ENCODE results near the gene S100A13. TPM values are rescaled to one million over a fixed set of nuclear protein-coding genes. Genes with fewer than 3 reads are reported as not detected.

Gene S100A13
- total RNA-seq, 1 donor from 2014 or later, result 172 TPM

DNA sequence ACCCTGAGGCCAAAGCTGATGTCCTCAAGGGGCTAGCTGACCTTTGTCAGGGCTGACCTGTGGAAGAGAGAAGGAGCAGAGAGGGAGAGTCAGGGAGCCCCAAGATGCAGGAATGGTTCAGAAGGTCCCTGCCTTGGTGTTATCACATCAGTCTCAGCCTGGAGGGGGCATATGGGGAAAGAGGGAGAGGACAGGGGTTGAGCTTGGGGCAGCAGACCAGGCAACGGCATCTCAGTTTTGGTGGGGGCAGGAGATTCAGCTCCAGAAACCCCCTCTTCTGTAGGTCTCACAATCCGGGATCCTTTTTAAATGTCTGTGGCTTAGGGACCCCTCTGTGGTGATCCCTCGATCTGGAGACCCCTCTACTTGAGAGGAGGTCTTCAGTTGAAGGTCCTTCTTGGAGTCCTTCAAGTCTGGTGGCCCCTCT is 815 bp downstream of the S100A13 start:
- H3K27ac Mint-ChIP-seq (ENCODE audit: unreplicated experiment), result peak overlapping the region; percentile 99
- H3K36me3 Mint-ChIP-seq (ENCODE audit: low read depth, unreplicated experiment), result peaks cover 11% of the 10 kb centered on the region
- Histone ChIP-seq H3K4me3 (ENCODE audit: insufficient read depth, low read depth, low read length) (peak overlapping the region; percentile 73), H3K4me2 (ENCODE audit: low read length) (peak overlapping the region; percentile 91), H3K27me3 (ENCODE audit: insufficient read depth, low read length) (no peaks in the 10 kb centered on the region), H2AFZ (ENCODE audit: low read depth, low read length) (no peak overlapping the region), H3K9ac (ENCODE audit: low read length) (peak overlapping the region; percentile 84), H4K20me1 (ENCODE audit: insufficient read depth, low read length) (peaks cover 13% of the 10 kb centered on the region), H3K79me2 (ENCODE audit: insufficient read depth, low read length) (peaks cover 35% of the 10 kb centered on the region), H3K4me1 (ENCODE audit: insufficient read depth, low read length) (peaks cover 30% of the 10 kb centered on the region), H3K9me3 (ENCODE audit: insufficient read depth, low read depth, low read length) (no peaks in the 10 kb centered on the region), H3K27ac (ENCODE audit: low read depth, low read length) (peak overlapping the region; percentile 92), H3K36me3 (ENCODE audit: insufficient read depth, low read length) (peaks cover 27% of the 10 kb centered on the region)
- no peak for DNase-seq (ENCODE audit: low read depth)
- peak overlapping the region; percentile 97 for H3K4me3 Mint-ChIP-seq (ENCODE audit: unreplicated experiment)
- TF ChIP-seq, protein P1, sequence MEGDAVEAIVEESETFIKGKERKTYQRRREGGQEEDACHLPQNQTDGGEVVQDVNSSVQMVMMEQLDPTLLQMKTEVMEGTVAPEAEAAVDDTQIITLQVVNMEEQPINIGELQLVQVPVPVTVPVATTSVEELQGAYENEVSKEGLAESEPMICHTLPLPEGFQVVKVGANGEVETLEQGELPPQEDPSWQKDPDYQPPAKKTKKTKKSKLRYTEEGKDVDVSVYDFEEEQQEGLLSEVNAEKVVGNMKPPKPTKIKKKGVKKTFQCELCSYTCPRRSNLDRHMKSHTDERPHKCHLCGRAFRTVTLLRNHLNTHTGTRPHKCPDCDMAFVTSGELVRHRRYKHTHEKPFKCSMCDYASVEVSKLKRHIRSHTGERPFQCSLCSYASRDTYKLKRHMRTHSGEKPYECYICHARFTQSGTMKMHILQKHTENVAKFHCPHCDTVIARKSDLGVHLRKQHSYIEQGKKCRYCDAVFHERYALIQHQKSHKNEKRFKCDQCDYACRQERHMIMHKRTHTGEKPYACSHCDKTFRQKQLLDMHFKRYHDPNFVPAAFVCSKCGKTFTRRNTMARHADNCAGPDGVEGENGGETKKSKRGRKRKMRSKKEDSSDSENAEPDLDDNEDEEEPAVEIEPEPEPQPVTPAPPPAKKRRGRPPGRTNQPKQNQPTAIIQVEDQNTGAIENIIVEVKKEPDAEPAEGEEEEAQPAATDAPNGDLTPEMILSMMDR (IDR thresholded peaks at IDR 0.05; ENCODE audit: insufficient read depth, low read depth, low read length), result no peak
- TF ChIP-seq EZH2 (IDR thresholded peaks at IDR 0.05; ENCODE audit: insufficient read depth, low read length), result no peak
- no peaks in the 10 kb centered on the region for H3K27me3 Mint-ChIP-seq (ENCODE audit: low read depth, unreplicated experiment)
- peaks cover 1% of the 10 kb centered on the region for H3K9me3 Mint-ChIP-seq (ENCODE audit: unreplicated experiment)
- no peak for FAIRE-seq
- peaks cover 41% of the 10 kb centered on the region for H3K4me1 Mint-ChIP-seq (ENCODE audit: low read depth, unreplicated experiment)

DNA sequence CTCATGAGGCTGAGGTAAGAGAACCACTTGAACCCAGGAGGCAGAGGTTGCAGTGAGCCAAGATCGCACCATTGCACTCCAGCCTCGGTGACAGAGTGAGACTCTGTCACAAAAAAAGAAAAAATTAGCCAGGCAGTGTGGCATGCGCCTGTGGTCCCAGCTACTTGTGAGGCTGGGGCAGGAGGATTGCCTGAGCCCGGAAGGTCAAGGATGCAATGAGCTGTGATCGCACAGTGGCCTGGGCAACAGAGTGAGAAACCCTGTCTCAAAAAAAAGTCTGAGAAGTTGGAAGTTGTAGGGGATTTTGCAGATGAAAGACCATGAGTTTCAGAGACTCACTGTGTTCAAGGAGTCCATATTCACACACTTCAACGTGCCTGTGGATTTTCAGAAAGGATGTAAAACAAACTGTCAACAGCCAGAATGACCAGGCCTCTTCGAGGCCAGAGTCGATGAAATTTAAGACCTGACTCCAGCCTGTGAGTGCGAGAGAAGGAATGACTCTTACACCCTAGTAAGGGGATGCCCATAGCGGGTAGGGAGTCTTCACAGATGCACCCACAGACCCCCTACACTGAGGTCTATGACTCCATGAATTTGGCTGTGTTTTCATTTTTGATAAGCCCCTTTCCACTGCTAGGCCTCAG is 2.2 kb downstream of the S100A13 start:
- Histone ChIP-seq H3K79me2 (ENCODE audit: insufficient read depth, low read length) (peaks cover 35% of the 10 kb centered on the region), H3K9ac (ENCODE audit: low read length) (peak overlapping the region; percentile 13), H3K9me3 (ENCODE audit: insufficient read depth, low read depth, low read length) (no peaks in the 10 kb centered on the region), H3K27ac (ENCODE audit: low read depth, low read length) (no peak overlapping the region), H3K4me1 (ENCODE audit: insufficient read depth, low read length) (peaks cover 27% of the 10 kb centered on the region), H3K4me2 (ENCODE audit: low read length) (peak overlapping the region; percentile 91), H3K4me3 (ENCODE audit: insufficient read depth, low read depth, low read length) (no peak overlapping the region), H2AFZ (ENCODE audit: low read depth, low read length) (no peak overlapping the region), H3K27me3 (ENCODE audit: insufficient read depth, low read length) (no peaks in the 10 kb centered on the region), H4K20me1 (ENCODE audit: insufficient read depth, low read length) (peaks cover 13% of the 10 kb centered on the region), H3K36me3 (ENCODE audit: insufficient read depth, low read length) (peaks cover 35% of the 10 kb centered on the region)
- H3K4me1 Mint-ChIP-seq (ENCODE audit: low read depth, unreplicated experiment), result peaks cover 37% of the 10 kb centered on the region
- DNase-seq (ENCODE audit: low read depth) (no peak), FAIRE-seq (no peak)
- H3K36me3 Mint-ChIP-seq (ENCODE audit: low read depth, unreplicated experiment), result peaks cover 15% of the 10 kb centered on the region
- peaks cover 1% of the 10 kb centered on the region for H3K9me3 Mint-ChIP-seq (ENCODE audit: unreplicated experiment)
- no peaks in the 10 kb centered on the region for H3K27me3 Mint-ChIP-seq (ENCODE audit: low read depth, unreplicated experiment)
- no peak overlapping the region for H3K27ac Mint-ChIP-seq (ENCODE audit: unreplicated experiment)
- peak overlapping the region; percentile 97 for H3K4me3 Mint-ChIP-seq (ENCODE audit: unreplicated experiment)
- no peak for TF ChIP-seq EZH2 (IDR thresholded peaks at IDR 0.05; ENCODE audit: insufficient read depth, low read length)
- TF ChIP-seq, protein P1 (IDR thresholded peaks at IDR 0.05; ENCODE audit: insufficient read depth, low read depth, low read length), result no peak

DNA sequence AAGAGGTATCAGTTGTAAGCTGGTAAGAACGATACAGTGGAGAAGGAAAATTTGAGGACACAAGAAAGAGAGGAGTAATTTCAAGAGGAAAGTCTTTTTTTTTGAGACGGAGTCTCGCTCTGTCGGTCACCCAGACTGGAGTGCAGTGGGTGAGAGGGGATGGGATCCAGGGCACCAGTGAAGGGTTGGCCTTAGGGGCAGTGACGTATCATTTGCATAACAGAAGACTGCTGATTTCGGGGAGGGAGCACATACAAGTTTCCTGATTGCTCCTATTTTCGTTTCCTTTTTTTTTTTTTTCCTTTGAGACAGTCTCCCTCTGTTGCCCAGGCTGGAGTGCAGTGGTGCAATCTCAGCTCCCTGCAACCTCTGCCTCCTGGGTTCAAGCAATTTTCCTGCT is 4.2 kb downstream of the S100A13 start:
- Histone ChIP-seq H3K4me3 (ENCODE audit: insufficient read depth, low read depth, low read length) (no peak overlapping the region), H3K9ac (ENCODE audit: low read length) (no peak overlapping the region)

More for the DNA sequence above, 4.2 kb downstream of the S100A13 start:
- H3K27ac Mint-ChIP-seq (ENCODE audit: unreplicated experiment), result no peak overlapping the region
- Histone ChIP-seq H3K27me3 (ENCODE audit: insufficient read depth, low read length) (no peaks in the 10 kb centered on the region), H3K4me2 (ENCODE audit: low read length) (no peak overlapping the region), H3K27ac (ENCODE audit: low read depth, low read length) (no peak overlapping the region), H3K36me3 (ENCODE audit: insufficient read depth, low read length) (peaks cover 41% of the 10 kb centered on the region), H3K9me3 (ENCODE audit: insufficient read depth, low read depth, low read length) (no peaks in the 10 kb centered on the region), H2AFZ (ENCODE audit: low read depth, low read length) (no peak overlapping the region), H3K4me1 (ENCODE audit: insufficient read depth, low read length) (peaks cover 27% of the 10 kb centered on the region), H4K20me1 (ENCODE audit: insufficient read depth, low read length) (peaks cover 13% of the 10 kb centered on the region), H3K79me2 (ENCODE audit: insufficient read depth, low read length) (peaks cover 35% of the 10 kb centered on the region)
- TF ChIP-seq EZH2 (IDR thresholded peaks at IDR 0.05; ENCODE audit: insufficient read depth, low read length), result no peak
- TF ChIP-seq, protein P1 (IDR thresholded peaks at IDR 0.05; ENCODE audit: insufficient read depth, low read depth, low read length), result no peak
- FAIRE-seq (no peak), DNase-seq (ENCODE audit: low read depth) (no peak)
- peak overlapping the region; percentile 50 for H3K4me3 Mint-ChIP-seq (ENCODE audit: unreplicated experiment)
- H3K36me3 Mint-ChIP-seq (ENCODE audit: low read depth, unreplicated experiment), result peaks cover 23% of the 10 kb centered on the region
- H3K9me3 Mint-ChIP-seq (ENCODE audit: unreplicated experiment), result peaks cover 4% of the 10 kb centered on the region
- H3K27me3 Mint-ChIP-seq (ENCODE audit: low read depth, unreplicated experiment), result no peaks in the 10 kb centered on the region
- peaks cover 30% of the 10 kb centered on the region for H3K4me1 Mint-ChIP-seq (ENCODE audit: low read depth, unreplicated experiment)

All from astrocyte (in vitro differentiated cells and primary cell).